H1 (cell line): ENCODE measurements around the gene GPC6. TPM values are rescaled to one million over a fixed set of nuclear protein-coding genes. Genes with fewer than 3 reads are reported as not detected.

Experiments used
- BACH1 ChIP-seq: IDR thresholded peaks from 2 replicates; pipeline ENCODE4 v1.6.1; 2012; ENCODE audit warnings: low read length, improper control_type of control experiment
- E2F6 ChIP-seq: IDR thresholded peaks from 2 replicates; pipeline ENCODE4 v1.6.1; 2012; ENCODE audit warnings: inconsistent platforms
- KDM1A ChIP-seq: fragments of 200-600, 300-600 bp; sonication (generic); IDR thresholded peaks from 2 replicates; pipeline ENCODE4 v1.7.1; 2016; ENCODE audit warnings: mild to moderate bottlenecking, low read length, borderline replicate concordance
- POLR2A ChIP-seq, 2 experiments: IDR thresholded peaks; 1 replicate in 1 of 2; 2 replicates in 1 of 2; pipeline ENCODE4 v1.6.1; 2011; ENCODE audit warnings: low read depth in 2 of 2, low read length in 2 of 2, mild to moderate bottlenecking in 2 of 2; ENCODE audit errors: control extremely low read depth in 1 of 2
- RXRA ChIP-seq: IDR thresholded peaks from 2 replicates; pipeline ENCODE4 v1.6.1; 2011; ENCODE audit warnings: low read depth, mild to moderate bottlenecking, low read length, moderate library complexity; ENCODE audit not compliant: insufficient read depth
- YY1 ChIP-seq: IDR thresholded peaks from 2 replicates; pipeline ENCODE4 v1.6.1; 2011; ENCODE audit warnings: low read depth, mild to moderate bottlenecking, low read length
- polyA plus RNA-seq, 7 experiments: library from polyadenylated mRNA; depleted of rRNA in 3 of 7; stranded (reverse) in 5 of 7; unstranded in 2 of 7; fragments of >200 nt in 5 of 7; fragments of 200-250 nt in 2 of 7; gene quantifications; 1 replicate in 5 of 7; 2 replicates in 1 of 7; 4 replicates in 1 of 7; pipeline versions ENCODE4 v1.2.1 to v1.2.3, GENCODE V29; 2011 to 2013; ENCODE audit warnings: missing spikeins in 2 of 7, mixed read lengths in 2 of 7
- total RNA-seq: library from RNA; stranded (reverse); fragmentation: NEBNext Ultra II Directional; extraction: Animal tissue kit (Norgen Biotek cat#: 25700); gene quantifications from 2 replicates; pipeline ENCODE4 v1.2.1, GENCODE V29; 2021

The GPC6 gene
- total and polyA plus RNA-seq, 2 of the 8 experiments (the other 6 are each of a cell fraction or from before 2014, with no cell fraction given): 5.4 to 12.0 TPM

GRCh38 chr13:93709506-93710244 lies 483.1 kb downstream of the GPC6 start (continued):
- TF ChIP-seq BACH1 (no peak), POLR2A (IDR thresholded peaks at IDR 0.05; ENCODE audit: control extremely low read depth in 1 of 2, low read depth in 2 of 2, low read length in 2 of 2) (no peak), E2F6 (no peak), KDM1A (no peak), RXRA (no peak), YY1 (no peak)
- TF ChIP-seq, all 59 proteins: peak for 0
